Liver (tissue), 9 donors: ENCODE data around the gene POC1A. TPM values are rescaled to one million over a fixed set of nuclear protein-coding genes. Genes with fewer than 3 reads are reported as not detected.

Source experiments
- DNase-seq: peaks from one replicate; pipeline ENCODE4 v3.0.0-alpha.2; 2017; ENCODE audit warnings: low spot score
- H3K27ac ChIP-seq, 2 donors: one replicate each; pipeline ENCODE4 v1.7.0; 2013; ENCODE audit warnings: inconsistent platforms in 2 of 2, low read length in 2 of 2, control low read depth in 1 of 2, low read depth in 1 of 2, mild to moderate bottlenecking in 1 of 2
- H3K27me3 ChIP-seq, 4 donors: one replicate each; pipeline versions ENCODE4 v1.6.1 to v1.7.0; 2013; ENCODE audit warnings: low read length in 3 of 4, inconsistent platforms in 1 of 4, mild to moderate bottlenecking in 1 of 4, moderate library complexity in 1 of 4; ENCODE audit not compliant: control insufficient read depth in 4 of 4, insufficient read depth in 4 of 4
- H3K36me3 ChIP-seq, 4 donors: one replicate each; pipeline versions ENCODE4 v1.6.1 to v1.7.0; 2013; ENCODE audit warnings: low read length in 3 of 4, mild to moderate bottlenecking in 3 of 4, low read depth in 1 of 4, moderate library complexity in 1 of 4; ENCODE audit not compliant: control insufficient read depth in 4 of 4, insufficient read depth in 3 of 4
- H3K4me1 ChIP-seq, 4 donors: one replicate each; pipeline versions ENCODE4 v1.6.1 to v1.7.0; 2013; ENCODE audit warnings: low read length in 3 of 4, mild to moderate bottlenecking in 3 of 4, moderate library complexity in 1 of 4; ENCODE audit not compliant: control insufficient read depth in 4 of 4, insufficient read depth in 4 of 4
- H3K4me3 ChIP-seq, 3 donors: one replicate each; pipeline versions ENCODE4 v1.6.1 to v1.7.0; 2013; ENCODE audit warnings: low read length in 3 of 3, control low read depth in 1 of 3, low read depth in 1 of 3, mild to moderate bottlenecking in 1 of 3
- H3K9ac ChIP-seq, 2 donors: one replicate each; pipeline ENCODE4 v1.7.0; 2013; ENCODE audit warnings: low read length in 2 of 2, mild to moderate bottlenecking in 2 of 2, moderate library complexity in 2 of 2, control low read depth in 1 of 2, low read depth in 1 of 2
- H3K9me3 ChIP-seq, 4 donors: one replicate each; pipeline versions ENCODE4 v1.6.1 to v1.7.0; 2013; ENCODE audit warnings: low read length in 3 of 4; ENCODE audit not compliant: control insufficient read depth in 4 of 4
- ATF3 ChIP-seq: IDR thresholded peaks from 2 replicates; pipeline ENCODE4 v1.6.1; 2016; ENCODE audit warnings: antibody characterized with exemption
- CTCF ChIP-seq: fragments of 150-350 bp; IDR thresholded peaks from 2 replicates; pipeline ENCODE4 v1.5.1; 2017; ENCODE audit warnings: improper control_type of control experiment, low read depth, low read length; ENCODE audit not compliant: missing input control
- EGR1 ChIP-seq, 2 donors: IDR thresholded peaks; 2 replicates each; pipeline ENCODE4 v1.6.1; 2016 to 2018; ENCODE audit warnings: antibody characterized with exemption in 2 of 2, low read depth in 2 of 2
- FOXA1 ChIP-seq: IDR thresholded peaks from 2 replicates; pipeline ENCODE4 v1.6.1; 2016; ENCODE audit warnings: antibody characterized with exemption
- FOXA2 ChIP-seq: IDR thresholded peaks from 2 replicates; pipeline ENCODE4 v1.6.1; 2016; ENCODE audit warnings: antibody characterized with exemption
- GABPA ChIP-seq, 2 donors: IDR thresholded peaks in 1 of 2; conservative IDR thresholded peaks in 1 of 2; 2 replicates each; pipeline ENCODE4 v1.6.1; 2016; ENCODE audit warnings: antibody characterized with exemption in 2 of 2, mild to moderate bottlenecking in 1 of 2, moderate library complexity in 1 of 2
- HNF4A ChIP-seq, 2 donors: conservative IDR thresholded peaks; 2 replicates each; pipeline ENCODE4 v1.6.1; 2016; ENCODE audit warnings: antibody characterized with exemption in 2 of 2, mild to moderate bottlenecking in 2 of 2
- HNF4G ChIP-seq: IDR thresholded peaks from 2 replicates; pipeline ENCODE4 v1.6.1; 2016; ENCODE audit warnings: antibody characterized with exemption
- JUND ChIP-seq, 2 donors: IDR thresholded peaks; 2 replicates each; pipeline ENCODE4 v1.6.1; 2016; ENCODE audit warnings: antibody characterized with exemption in 2 of 2
- NR2F2 ChIP-seq: IDR thresholded peaks from 2 replicates; pipeline ENCODE4 v1.6.1; 2016; ENCODE audit warnings: antibody characterized with exemption
- RAD21 ChIP-seq, 2 donors: IDR thresholded peaks; 2 replicates each; pipeline ENCODE4 v1.6.1; 2016; ENCODE audit warnings: antibody characterized with exemption in 2 of 2, mild to moderate bottlenecking in 2 of 2
- REST ChIP-seq: IDR thresholded peaks from 2 replicates; pipeline ENCODE4 v1.6.1; 2016; ENCODE audit warnings: antibody characterized with exemption, mild to moderate bottlenecking
- RXRA ChIP-seq, 2 donors: IDR thresholded peaks; 2 replicates each; pipeline ENCODE4 v1.6.1; 2017 to 2018; ENCODE audit warnings: antibody characterized with exemption in 2 of 2, mild to moderate bottlenecking in 1 of 2
- SP1 ChIP-seq: IDR thresholded peaks from 2 replicates; pipeline ENCODE4 v1.6.1; 2018; ENCODE audit warnings: antibody characterized with exemption, mild to moderate bottlenecking
- TAF1 ChIP-seq: conservative IDR thresholded peaks from 2 replicates; pipeline ENCODE4 v1.6.1; 2016; ENCODE audit warnings: antibody characterized with exemption, mild to moderate bottlenecking
- YY1 ChIP-seq: IDR thresholded peaks from 2 replicates; pipeline ENCODE4 v1.6.1; 2016; ENCODE audit warnings: antibody characterized with exemption, mild to moderate bottlenecking
- WGBS: extraction: QIAGEN DNeasy Blood & Tissue Kit; methylation state at CpG from one replicate; pipeline ENCODE4 v1.1.7; 2013; 5-methylcytosine and 5-hydroxymethylcytosine counted together
- polyA plus RNA-seq, 2 donors: library from polyadenylated mRNA; stranded (reverse) in 1 of 2; unstranded in 1 of 2; fragments of 200-250 nt in 1 of 2; fragments of >200 nt in 1 of 2; fragmentation: Nextera tagmentation in 1 of 2; extraction: Ambion mirVana in 1 of 2; gene quantifications; one replicate each; pipeline versions ENCODE4 v1.2.1 to v1.2.3, GENCODE V29; 2013 to 2015
- total RNA-seq, 2 donors: library from RNA; depleted of rRNA; stranded (reverse); fragments of >200 nt; gene quantifications; one replicate each; pipeline ENCODE4 v1.2.3, GENCODE V29; 2014
- TF ChIP-seq, protein P1 (sequence below): IDR thresholded peaks from 2 replicates; pipeline ENCODE4 v1.6.1; 2016; ENCODE audit warnings: antibody characterized with exemption
- TF ChIP-seq, protein P2 (sequence below): IDR thresholded peaks from 2 replicates; pipeline ENCODE4 v1.6.1; 2016; ENCODE audit warnings: antibody characterized with exemption
- donor health status: healthy.
- donor health status: healthy.
- donor health status: healthy.
- donor health status: healthy.
- donor health status: healthy.

POC1A gene
- total and polyA plus RNA-seq, 4 donors: 1.4 to 12.7 (median 4.8) TPM

GRCh38 chr3:52119826-52120225 is 34.4 kb downstream of the POC1A start:
- DNase-seq: no peak
- H3K27ac ChIP-seq: no peak overlapping the region
- no peak overlapping the region for H3K9ac ChIP-seq
- peaks cover 0 to 1% (median 0%) of the 10 kb centered on the region in 4 donors for H3K36me3 ChIP-seq
- H3K9me3 ChIP-seq: no peaks in the 10 kb centered on the region
- no peaks in the 10 kb centered on the region for H3K27me3 ChIP-seq
- H3K4me3 ChIP-seq: no peak overlapping the region
- no peak for TF ChIP-seq NR2F2
- TF ChIP-seq FOXA2: no peak
- no peak for TF ChIP-seq EGR1 (IDR thresholded peaks at IDR 0.05; ENCODE audit: low read depth in 2 of 2)
- no peak for TF ChIP-seq CTCF
- TF ChIP-seq FOXA1: no peak
- no peak for TF ChIP-seq ATF3
- TF ChIP-seq, protein P1, sequence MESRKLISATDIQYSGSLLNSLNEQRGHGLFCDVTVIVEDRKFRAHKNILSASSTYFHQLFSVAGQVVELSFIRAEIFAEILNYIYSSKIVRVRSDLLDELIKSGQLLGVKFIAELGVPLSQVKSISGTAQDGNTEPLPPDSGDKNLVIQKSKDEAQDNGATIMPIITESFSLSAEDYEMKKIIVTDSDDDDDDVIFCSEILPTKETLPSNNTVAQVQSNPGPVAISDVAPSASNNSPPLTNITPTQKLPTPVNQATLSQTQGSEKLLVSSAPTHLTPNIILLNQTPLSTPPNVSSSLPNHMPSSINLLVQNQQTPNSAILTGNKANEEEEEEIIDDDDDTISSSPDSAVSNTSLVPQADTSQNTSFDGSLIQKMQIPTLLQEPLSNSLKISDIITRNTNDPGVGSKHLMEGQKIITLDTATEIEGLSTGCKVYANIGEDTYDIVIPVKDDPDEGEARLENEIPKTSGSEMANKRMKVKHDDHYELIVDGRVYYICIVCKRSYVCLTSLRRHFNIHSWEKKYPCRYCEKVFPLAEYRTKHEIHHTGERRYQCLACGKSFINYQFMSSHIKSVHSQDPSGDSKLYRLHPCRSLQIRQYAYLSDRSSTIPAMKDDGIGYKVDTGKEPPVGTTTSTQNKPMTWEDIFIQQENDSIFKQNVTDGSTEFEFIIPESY: no peak
- no peak for TF ChIP-seq HNF4A (conservative IDR thresholded peaks at IDR 0.05)
- no peak for TF ChIP-seq YY1
- TF ChIP-seq TAF1: no peak
- no peak for TF ChIP-seq JUND (IDR thresholded peaks at IDR 0.05)
- TF ChIP-seq RXRA (IDR thresholded peaks at IDR 0.05): no peak
- TF ChIP-seq, protein P2, sequence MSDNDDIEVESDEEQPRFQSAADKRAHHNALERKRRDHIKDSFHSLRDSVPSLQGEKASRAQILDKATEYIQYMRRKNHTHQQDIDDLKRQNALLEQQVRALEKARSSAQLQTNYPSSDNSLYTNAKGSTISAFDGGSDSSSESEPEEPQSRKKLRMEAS: no peak
- no peak for TF ChIP-seq GABPA (IDR thresholded peaks at IDR 0.05 in 1 of 2, conservative IDR thresholded peaks at IDR 0.05 in 1 of 2)
- TF ChIP-seq RAD21 (IDR thresholded peaks at IDR 0.05): no peak
- no peak for TF ChIP-seq SP1
- no peak for TF ChIP-seq REST
- no peak for TF ChIP-seq HNF4G
- peaks cover 0 to 6% (median 1%) of the 10 kb centered on the region in 4 donors for H3K4me1 ChIP-seq
- WGBS: 90% methylated on average over 6 of the region's 6 CpGs
